ENCODE measurements around the gene AKAP8L. TPM values are rescaled to one million over a fixed set of nuclear protein-coding genes. Genes with fewer than 3 reads are reported as not detected.

AKAP8L gene
- total RNA-seq, 1 donor, result 69.5 TPM

- Histone ChIP-seq H2AFZ (ENCODE audit: low read length) (peak overlapping the region; percentile 77), H4K20me1 (ENCODE audit: insufficient read depth, low read length) (peaks cover 19% of the 10 kb centered on the region), H3K4me2 (ENCODE audit: insufficient read depth, low read length) (peak overlapping the region; percentile 97), H3K79me2 (ENCODE audit: insufficient read depth, low read length) (peaks cover 52% of the 10 kb centered on the region), H3K4me1 (ENCODE audit: insufficient read depth, low read length) (peaks cover 18% of the 10 kb centered on the region), H3K36me3 (ENCODE audit: insufficient read depth, low read length) (peaks cover 3% of the 10 kb centered on the region), H3K9me3 (ENCODE audit: low read depth, low read length) (no peaks in the 10 kb centered on the region), H3K27ac (ENCODE audit: low read depth, low read length) (peak overlapping the region; percentile 48), H3K4me3 (ENCODE audit: insufficient read depth, low read length) (peak overlapping the region; percentile 88), H3K27me3 (ENCODE audit: insufficient read depth, low read length) (no peaks in the 10 kb centered on the region)
- DNase-seq (ENCODE audit: insufficient read length, low spot score, missing footprints), result peak; percentile 96
- no peak for TF ChIP-seq CTCF (IDR thresholded peaks at IDR 0.05; ENCODE audit: extremely low read depth, low read depth, low read length)
These were observed 13.3 kb upstream of the AKAP8L start for GRCh38 chr19:15432018-15432494.

- Histone ChIP-seq H3K27me3 (ENCODE audit: insufficient read depth, low read length) (no peaks in the 10 kb centered on the region), H4K20me1 (ENCODE audit: insufficient read depth, low read length) (peaks cover 20% of the 10 kb centered on the region), H3K9me3 (ENCODE audit: low read depth, low read length) (no peaks in the 10 kb centered on the region), H3K4me1 (ENCODE audit: insufficient read depth, low read length) (peaks cover 18% of the 10 kb centered on the region), H3K27ac (ENCODE audit: low read depth, low read length) (peak overlapping the region; percentile 48), H3K36me3 (ENCODE audit: insufficient read depth, low read length) (peaks cover 8% of the 10 kb centered on the region), H2AFZ (ENCODE audit: low read length) (peak overlapping the region; percentile 77), H3K79me2 (ENCODE audit: insufficient read depth, low read length) (peaks cover 54% of the 10 kb centered on the region), H3K4me3 (ENCODE audit: insufficient read depth, low read length) (peak overlapping the region; percentile 88), H3K4me2 (ENCODE audit: insufficient read depth, low read length) (peak overlapping the region; percentile 97)
- no peak for TF ChIP-seq CTCF (IDR thresholded peaks at IDR 0.05; ENCODE audit: extremely low read depth, low read depth, low read length)
- peak; percentile 83 for DNase-seq (ENCODE audit: insufficient read length, low spot score, missing footprints)
These were observed 12.7 kb upstream of the AKAP8L start for GRCh38 chr19:15431396-15432017.

- peak overlapping the region; percentile 88 for H3K4me3 ChIP-seq (ENCODE audit: insufficient read depth, low read length)
- no peaks in the 10 kb centered on the region for H3K27me3 ChIP-seq (ENCODE audit: insufficient read depth, low read length)
- H3K27ac ChIP-seq (ENCODE audit: low read depth, low read length), result no peak overlapping the region
- peak; percentile 81 for DNase-seq (ENCODE audit: insufficient read length, low spot score, missing footprints)
- peaks cover 18% of the 10 kb centered on the region for H3K4me1 ChIP-seq (ENCODE audit: insufficient read depth, low read length)
- no peaks in the 10 kb centered on the region for H3K9me3 ChIP-seq (ENCODE audit: low read depth, low read length)
- peaks cover 22% of the 10 kb centered on the region for H4K20me1 ChIP-seq (ENCODE audit: insufficient read depth, low read length)
- peaks cover 15% of the 10 kb centered on the region for H3K36me3 ChIP-seq (ENCODE audit: insufficient read depth, low read length)
- H3K4me2 ChIP-seq (ENCODE audit: insufficient read depth, low read length), result peak overlapping the region; percentile 97
- H3K79me2 ChIP-seq (ENCODE audit: insufficient read depth, low read length), result peaks cover 54% of the 10 kb centered on the region
- no peak for TF ChIP-seq CTCF (IDR thresholded peaks at IDR 0.05; ENCODE audit: extremely low read depth, low read depth, low read length)
- H2AFZ ChIP-seq (ENCODE audit: low read length), result no peak overlapping the region
These were observed 11.8 kb upstream of the AKAP8L start for GRCh38 chr19:15430526-15431120.

GRCh38 chr19:15429825-15430467 lies 11.2 kb upstream of the AKAP8L start:
- no peaks in the 10 kb centered on the region for H3K9me3 ChIP-seq (ENCODE audit: low read depth, low read length)
- no peak overlapping the region for H3K4me3 ChIP-seq (ENCODE audit: insufficient read depth, low read length)
- DNase-seq (ENCODE audit: insufficient read length, low spot score, missing footprints), result peak; percentile 76
- H3K79me2 ChIP-seq (ENCODE audit: insufficient read depth, low read length), result peaks cover 54% of the 10 kb centered on the region
- TF ChIP-seq CTCF (IDR thresholded peaks at IDR 0.05; ENCODE audit: extremely low read depth, low read depth, low read length), result no peak
- peaks cover 22% of the 10 kb centered on the region for H4K20me1 ChIP-seq (ENCODE audit: insufficient read depth, low read length)
- peaks cover 15% of the 10 kb centered on the region for H3K36me3 ChIP-seq (ENCODE audit: insufficient read depth, low read length)
- H3K27me3 ChIP-seq (ENCODE audit: insufficient read depth, low read length), result no peaks in the 10 kb centered on the region
- H3K4me1 ChIP-seq (ENCODE audit: insufficient read depth, low read length), result peaks cover 18% of the 10 kb centered on the region
- H3K4me2 ChIP-seq (ENCODE audit: insufficient read depth, low read length), result no peak overlapping the region
- H3K27ac ChIP-seq (ENCODE audit: low read depth, low read length), result no peak overlapping the region
- H2AFZ ChIP-seq (ENCODE audit: low read length), result no peak overlapping the region
